ENCODE measurements around the gene SLC39A7.

SLC39A7 gene

GRCh38 chr6:33247977-33248642, 47.4 kb downstream of the SLC39A7 start:
- no peaks in the 10 kb centered on the region for H3K9me3 ChIP-seq (ENCODE audit: low read length)
- peaks cover 12% of the 10 kb centered on the region; the same call in 1 of the 2 replicates for H3K36me3 ChIP-seq (ENCODE audit: insufficient read depth, low read length)
- H3K27me3 ChIP-seq (ENCODE audit: insufficient read depth, low read length) = no peaks in the 10 kb centered on the region
- H3K4me2 ChIP-seq (ENCODE audit: low read length) = peak overlapping the region; percentile 93
- peak overlapping the region; percentile 76 for H3K4me3 ChIP-seq (ENCODE audit: low read depth, low read length, poor library complexity, severe bottlenecking)
- no peak for TF ChIP-seq EZH2 (IDR thresholded peaks at IDR 0.05; ENCODE audit: borderline replicate concordance, low read length)
- TF ChIP-seq, protein P1, sequence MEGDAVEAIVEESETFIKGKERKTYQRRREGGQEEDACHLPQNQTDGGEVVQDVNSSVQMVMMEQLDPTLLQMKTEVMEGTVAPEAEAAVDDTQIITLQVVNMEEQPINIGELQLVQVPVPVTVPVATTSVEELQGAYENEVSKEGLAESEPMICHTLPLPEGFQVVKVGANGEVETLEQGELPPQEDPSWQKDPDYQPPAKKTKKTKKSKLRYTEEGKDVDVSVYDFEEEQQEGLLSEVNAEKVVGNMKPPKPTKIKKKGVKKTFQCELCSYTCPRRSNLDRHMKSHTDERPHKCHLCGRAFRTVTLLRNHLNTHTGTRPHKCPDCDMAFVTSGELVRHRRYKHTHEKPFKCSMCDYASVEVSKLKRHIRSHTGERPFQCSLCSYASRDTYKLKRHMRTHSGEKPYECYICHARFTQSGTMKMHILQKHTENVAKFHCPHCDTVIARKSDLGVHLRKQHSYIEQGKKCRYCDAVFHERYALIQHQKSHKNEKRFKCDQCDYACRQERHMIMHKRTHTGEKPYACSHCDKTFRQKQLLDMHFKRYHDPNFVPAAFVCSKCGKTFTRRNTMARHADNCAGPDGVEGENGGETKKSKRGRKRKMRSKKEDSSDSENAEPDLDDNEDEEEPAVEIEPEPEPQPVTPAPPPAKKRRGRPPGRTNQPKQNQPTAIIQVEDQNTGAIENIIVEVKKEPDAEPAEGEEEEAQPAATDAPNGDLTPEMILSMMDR (IDR thresholded peaks at IDR 0.05; ENCODE audit: low read length) = peak; percentile 82
- H3K79me2 ChIP-seq (ENCODE audit: insufficient read depth, low read length) = no peaks in the 10 kb centered on the region
- no peaks in the 10 kb centered on the region for H3F3A ChIP-seq (ENCODE audit: insufficient read depth, low read length)
- H2AFZ ChIP-seq (ENCODE audit: low read length) = no peak overlapping the region
- H3K4me1 ChIP-seq (ENCODE audit: insufficient read depth, low read length, severe bottlenecking) = peaks cover 24% of the 10 kb centered on the region
- peak overlapping the region; percentile 68; the same call in 1 of the 2 replicates for H3K9ac ChIP-seq (ENCODE audit: low read length)
- no peaks in the 10 kb centered on the region for H3K9me2 ChIP-seq (ENCODE audit: low read depth, low read length)
- no peaks in the 10 kb centered on the region for H4K20me1 ChIP-seq (ENCODE audit: insufficient read depth, low read length)
- peak overlapping the region; percentile 66 for H3K27ac ChIP-seq (ENCODE audit: low read depth, low read length, poor library complexity, severe bottlenecking)

DNA sequence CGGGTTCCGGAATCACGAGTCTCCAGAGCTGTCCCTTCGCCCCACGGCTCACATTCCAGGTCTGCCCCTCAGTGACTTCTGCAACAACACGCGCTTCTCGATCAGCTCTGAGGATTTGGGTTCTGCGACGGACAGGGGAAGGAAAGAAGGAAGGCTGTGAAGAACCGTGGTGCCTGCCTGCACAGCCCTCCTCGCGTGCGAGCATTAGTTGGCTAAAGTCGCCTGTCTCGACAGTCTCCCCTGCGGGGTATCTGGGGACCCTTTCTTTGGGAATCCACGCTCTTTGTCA, 47.9 kb downstream of the SLC39A7 start:
- H3K9me2 ChIP-seq (ENCODE audit: low read depth, low read length) = no peaks in the 10 kb centered on the region
- H3K27ac ChIP-seq (ENCODE audit: low read depth, low read length, poor library complexity, severe bottlenecking) = peak overlapping the region; percentile 66
- peaks cover 12% of the 10 kb centered on the region; the same call in 1 of the 2 replicates for H3K36me3 ChIP-seq (ENCODE audit: insufficient read depth, low read length)
- no peaks in the 10 kb centered on the region for H3K79me2 ChIP-seq (ENCODE audit: insufficient read depth, low read length)
- no peak for TF ChIP-seq EZH2 (IDR thresholded peaks at IDR 0.05; ENCODE audit: borderline replicate concordance, low read length)
- TF ChIP-seq, protein P1 (IDR thresholded peaks at IDR 0.05; ENCODE audit: low read length) = peak; percentile 17; the same call in 1 of the 2 replicates
- H3K9me3 ChIP-seq (ENCODE audit: low read length) = no peaks in the 10 kb centered on the region
- H3K4me2 ChIP-seq (ENCODE audit: low read length) = peak overlapping the region; percentile 93
- peak overlapping the region; percentile 68 for H3K9ac ChIP-seq (ENCODE audit: low read length)
- no peaks in the 10 kb centered on the region for H4K20me1 ChIP-seq (ENCODE audit: insufficient read depth, low read length)
- peaks cover 24% of the 10 kb centered on the region for H3K4me1 ChIP-seq (ENCODE audit: insufficient read depth, low read length, severe bottlenecking)
- H3F3A ChIP-seq (ENCODE audit: insufficient read depth, low read length) = no peaks in the 10 kb centered on the region
- no peaks in the 10 kb centered on the region for H3K27me3 ChIP-seq (ENCODE audit: insufficient read depth, low read length)
- H2AFZ ChIP-seq (ENCODE audit: low read length) = no peak overlapping the region
- peak overlapping the region; percentile 76 for H3K4me3 ChIP-seq (ENCODE audit: low read depth, low read length, poor library complexity, severe bottlenecking)

GRCh38 chr6:33248932-33249731, 48.5 kb downstream of the SLC39A7 start:
- Histone ChIP-seq H3F3A (ENCODE audit: insufficient read depth, low read length) (no peaks in the 10 kb centered on the region), H3K9me3 (ENCODE audit: low read length) (no peaks in the 10 kb centered on the region), H3K27ac (ENCODE audit: low read depth, low read length, poor library complexity, severe bottlenecking) (peak overlapping the region; percentile 66), H3K9ac (ENCODE audit: low read length) (peak overlapping the region; percentile 90), H3K4me3 (ENCODE audit: low read depth, low read length, poor library complexity, severe bottlenecking) (peak overlapping the region; percentile 76), H4K20me1 (ENCODE audit: insufficient read depth, low read length) (no peaks in the 10 kb centered on the region), H3K9me2 (ENCODE audit: low read depth, low read length) (no peaks in the 10 kb centered on the region), H3K4me1 (ENCODE audit: insufficient read depth, low read length, severe bottlenecking) (peaks cover 24% of the 10 kb centered on the region), H2AFZ (ENCODE audit: low read length) (no peak overlapping the region), H3K36me3 (ENCODE audit: insufficient read depth, low read length) (peaks cover 12% of the 10 kb centered on the region; the same call in 1 of the 2 replicates), H3K79me2 (ENCODE audit: insufficient read depth, low read length) (no peaks in the 10 kb centered on the region), H3K4me2 (ENCODE audit: low read length) (peak overlapping the region; percentile 93), H3K27me3 (ENCODE audit: insufficient read depth, low read length) (no peaks in the 10 kb centered on the region)
- TF ChIP-seq EZH2 (IDR thresholded peaks at IDR 0.05; ENCODE audit: borderline replicate concordance, low read length) = no peak
- TF ChIP-seq, protein P1 (IDR thresholded peaks at IDR 0.05; ENCODE audit: low read length) = 0 out of 2 replicates have a peak, but pooled peaks have one; percentile 20
